H1 (cell line): ENCODE results near the gene KPNA3. TPM values are rescaled to one million over a fixed set of nuclear protein-coding genes. Genes with fewer than 3 reads are reported as not detected.
A peak's percentile ranks its signal among the peaks of the same experiment; 100 is the strongest.

Experiments used
- CEBPB ChIP-seq: IDR thresholded peaks from 2 replicates; pipeline ENCODE4 v1.6.1; 2012; ENCODE audit warnings: low read depth, low read length
- CREB1 ChIP-seq: IDR thresholded peaks from 2 replicates; pipeline ENCODE4 v1.6.1; 2012; ENCODE audit warnings: inconsistent platforms
- CTBP2 ChIP-seq: IDR thresholded peaks from 2 replicates; pipeline ENCODE4 v1.7.0; 2011; ENCODE audit warnings: borderline replicate concordance, mild to moderate bottlenecking, moderate library complexity, mixed read lengths, low read length; ENCODE audit not compliant: insufficient read depth, insufficient read length
- EGR1 ChIP-seq: IDR thresholded peaks from 2 replicates; pipeline ENCODE4 v1.6.1; 2011; ENCODE audit warnings: low read depth, low read length, borderline replicate concordance
- HDAC2 ChIP-seq, 2 experiments: fragments of 300-600 bp in 1 of 2; sonication (generic) in 1 of 2; IDR thresholded peaks; 2 replicates each; pipeline ENCODE4 v1.6.1; 2011 to 2012; ENCODE audit warnings: low read depth in 2 of 2, low read length in 2 of 2, mild to moderate bottlenecking in 2 of 2, moderate library complexity in 2 of 2, borderline replicate concordance in 1 of 2, inconsistent platforms in 1 of 2
- KDM4A ChIP-seq: IDR thresholded peaks from one replicate; pipeline ENCODE4 v1.7.1; 2012; ENCODE audit warnings: low read depth, mild to moderate bottlenecking, moderate library complexity, low read length, inconsistent platforms; ENCODE audit not compliant: severe bottlenecking
- KDM5A ChIP-seq: fragments of 200-600 bp; IDR thresholded peaks from 2 replicates; pipeline ENCODE4 v1.7.1; 2012; ENCODE audit warnings: mild to moderate bottlenecking, low read length, inconsistent platforms, mixed read lengths
- MAX ChIP-seq: IDR thresholded peaks from 2 replicates; pipeline ENCODE4 v1.6.1; 2012; ENCODE audit warnings: inconsistent platforms
- PHF8 ChIP-seq: fragments of 200-600 bp; sonication (generic); conservative IDR thresholded peaks from 2 replicates; pipeline ENCODE4 v1.7.1; 2012; ENCODE audit warnings: low read depth, mild to moderate bottlenecking, inconsistent platforms, low read length, moderate library complexity
- POU5F1 ChIP-seq: IDR thresholded peaks from 2 replicates; pipeline ENCODE4 v1.6.1; 2011; ENCODE audit warnings: low read depth, mild to moderate bottlenecking, low read length, moderate library complexity
- RBBP5 ChIP-seq: IDR thresholded peaks from 2 replicates; pipeline ENCODE4 v1.7.1; 2012; ENCODE audit warnings: low read depth, mild to moderate bottlenecking, inconsistent platforms, low read length, moderate library complexity, borderline replicate concordance
- SIRT6 ChIP-seq: IDR thresholded peaks from one replicate; pipeline ENCODE4 v1.7.1; 2012; ENCODE audit warnings: low read length, inconsistent platforms
- SP1 ChIP-seq: IDR thresholded peaks from 2 replicates; pipeline ENCODE4 v1.6.1; 2011; ENCODE audit warnings: low read depth, low read length
- TAF1 ChIP-seq: IDR thresholded peaks from 2 replicates; pipeline ENCODE4 v1.6.1; 2011; ENCODE audit warnings: mild to moderate bottlenecking, low read depth, low read length
- TAF7 ChIP-seq: optimal IDR thresholded peaks from 2 replicates; pipeline ENCODE3; 2011; ENCODE audit warnings: low read depth, mild to moderate bottlenecking, inconsistent platforms, low read length, moderate library complexity, borderline replicate concordance
- TBP ChIP-seq: IDR thresholded peaks from 2 replicates; pipeline ENCODE4 v1.6.1; 2011; ENCODE audit warnings: low read depth, low read length, improper control_type of control experiment
- USF2 ChIP-seq: IDR thresholded peaks from 2 replicates; pipeline ENCODE4 v1.6.1; 2011; ENCODE audit warnings: low read length, improper control_type of control experiment
- polyA plus RNA-seq, 7 experiments: library from polyadenylated mRNA; depleted of rRNA in 3 of 7; stranded (reverse) in 5 of 7; unstranded in 2 of 7; fragments of >200 nt in 5 of 7; fragments of 200-250 nt in 2 of 7; gene quantifications; 1 replicate in 5 of 7; 2 replicates in 1 of 7; 4 replicates in 1 of 7; pipeline versions ENCODE4 v1.2.1 to v1.2.3, GENCODE V29; 2011 to 2013; ENCODE audit warnings: missing spikeins in 2 of 7, mixed read lengths in 2 of 7
- total RNA-seq: library from RNA; stranded (reverse); fragmentation: NEBNext Ultra II Directional; extraction: Animal tissue kit (Norgen Biotek cat#: 25700); gene quantifications from 2 replicates; pipeline ENCODE4 v1.2.1, GENCODE V29; 2021

Gene KPNA3
- total and polyA plus RNA-seq, 2 of the 8 experiments (the other 6 are each of a cell fraction or from before 2014, with no cell fraction given): 21.4 to 63.2 TPM

DNA sequence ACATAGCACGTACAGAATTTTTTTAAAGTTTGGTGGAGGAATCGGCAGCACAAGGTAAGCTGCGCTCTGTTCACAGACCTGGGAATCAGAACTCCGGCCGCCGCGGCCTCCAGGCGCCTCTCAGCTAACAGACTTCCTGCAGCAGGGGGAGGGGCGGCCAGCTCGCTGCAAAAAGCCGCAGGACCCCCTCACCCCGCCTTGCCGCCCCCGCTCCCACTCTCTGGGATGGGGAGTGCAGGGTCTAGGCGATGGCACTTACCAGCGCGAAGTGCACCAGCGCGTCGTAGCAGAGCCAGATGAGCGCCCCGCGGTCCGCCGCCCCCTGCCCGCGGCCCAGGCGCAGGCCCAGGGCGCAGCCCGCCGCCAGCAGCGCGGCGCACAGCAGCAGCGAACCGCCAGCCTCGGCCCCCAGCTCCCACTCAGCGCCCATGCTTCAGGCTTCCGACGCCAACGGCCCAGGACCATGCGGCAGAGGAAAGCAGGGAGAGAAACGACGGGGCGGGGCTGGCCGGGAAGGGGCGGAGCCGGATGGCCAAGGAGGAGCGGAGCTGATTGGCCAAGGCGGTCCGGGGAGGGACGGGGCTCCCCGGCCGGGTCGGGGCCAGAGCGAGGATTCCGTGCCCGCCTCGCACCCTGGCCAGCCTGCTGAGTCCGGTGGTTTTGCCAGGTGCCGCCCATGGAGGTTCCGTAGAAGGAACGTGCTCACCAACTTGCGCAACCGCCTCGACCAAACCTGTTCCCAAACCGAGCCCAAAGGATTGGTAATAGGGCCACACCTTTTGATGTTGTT is 101.3 kb downstream of the KPNA3 start, which contains the start of gene EBPL (continued):
- TF ChIP-seq TAF1 (peak; percentile 92), CEBPB (peak; percentile 97), KDM5A (no peak), TBP (peak; percentile 72; the same call in 1 of the 2 replicates), KDM4A (peak; percentile 61), CREB1 (0 out of 2 replicates have a peak, but pooled peaks have one; percentile 50), RBBP5 (peak; percentile 85), USF2 (no peak), POU5F1 (no peak), SIRT6 (no peak), CTBP2 (no peak), SP1 (0 out of 2 replicates have a peak, but pooled peaks have one; percentile 32), HDAC2 (IDR thresholded peaks at IDR 0.05; ENCODE audit: borderline replicate concordance in 1 of 2, low read depth in 2 of 2, low read length in 2 of 2) (no peak), MAX (peak; percentile 97), PHF8 (peak; percentile 78), TAF7 (peak; percentile 76), EGR1 (peak; percentile 65)
